Measurements from ENCODE around the gene ST7.
"Not testable (repeated sequence)": the region's sequence is repeated elsewhere in the genome, so short reads cannot be mapped to it uniquely, and the experiment has no call there.

The ST7 gene

GRCh38 chr7:117229350-117229749 lies 276.0 kb downstream of the ST7 start:
- DNase-seq (ENCODE audit: low spot score) = peak; percentile 22

- peak; percentile 56 for DNase-seq (ENCODE audit: low spot score)
Measured at GRCh38 chr7:117230276-117231046, 277.2 kb downstream of the ST7 start.

DNA sequence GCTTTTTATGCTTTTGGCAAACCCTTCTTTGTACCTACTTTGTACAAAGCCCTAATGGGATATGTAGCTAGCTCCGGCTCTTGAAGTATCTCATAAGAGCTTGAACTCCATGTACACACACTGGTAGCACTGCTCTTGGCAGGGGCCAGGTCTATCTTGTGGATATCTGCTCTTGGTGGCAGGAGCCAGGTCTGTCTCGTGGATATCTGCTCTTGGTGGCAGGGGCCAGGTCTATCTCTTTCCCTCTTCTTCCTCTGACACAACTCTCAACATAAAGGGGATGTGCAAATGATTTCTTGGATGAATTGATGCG lies 277.7 kb downstream of the ST7 start:
- DNase-seq (ENCODE audit: low spot score) = no peak

- DNase-seq (ENCODE audit: low spot score) = no peak
Measured at GRCh38 chr7:117237646-117238045, 284.3 kb downstream of the ST7 start.

GRCh38 chr7:117238472-117238871 lies 285.2 kb downstream of the ST7 start:
- no peak for DNase-seq (ENCODE audit: low spot score)

GRCh38 chr7:117238937-117239336 lies 285.6 kb downstream of the ST7 start:
- no peak for DNase-seq (ENCODE audit: low spot score)

- no peak for DNase-seq (ENCODE audit: low spot score)
Measured at GRCh38 chr7:117241088-117241487, 287.8 kb downstream of the ST7 start.

GRCh38 chr7:117243390-117243789 lies 290.1 kb downstream of the ST7 start:
- DNase-seq (ENCODE audit: low spot score) = no peak

GRCh38 chr7:117245703-117246102 lies 292.4 kb downstream of the ST7 start:
- not testable (repeated sequence) for DNase-seq (ENCODE audit: low spot score)

DNA sequence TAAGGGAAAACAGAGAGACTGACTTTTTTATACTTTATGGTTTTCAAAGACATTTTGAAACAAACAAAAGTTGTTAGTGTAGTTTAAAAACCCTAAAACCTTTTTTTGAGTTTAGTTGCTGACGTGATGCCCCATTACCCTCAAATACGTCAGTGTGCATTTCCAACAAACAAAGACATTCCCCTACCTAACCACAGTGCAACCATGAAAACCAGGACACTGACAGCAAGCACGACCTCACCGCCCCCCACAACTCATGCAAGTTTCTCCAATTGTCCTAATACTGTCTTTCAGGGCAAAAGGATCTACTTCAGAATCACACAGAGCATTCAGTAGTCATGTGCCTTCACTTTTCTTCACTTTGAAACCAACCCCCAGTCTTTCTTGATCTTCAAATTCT lies 294.5 kb downstream of the ST7 start:
- peak; percentile 17 for DNase-seq (ENCODE audit: low spot score)

DNA sequence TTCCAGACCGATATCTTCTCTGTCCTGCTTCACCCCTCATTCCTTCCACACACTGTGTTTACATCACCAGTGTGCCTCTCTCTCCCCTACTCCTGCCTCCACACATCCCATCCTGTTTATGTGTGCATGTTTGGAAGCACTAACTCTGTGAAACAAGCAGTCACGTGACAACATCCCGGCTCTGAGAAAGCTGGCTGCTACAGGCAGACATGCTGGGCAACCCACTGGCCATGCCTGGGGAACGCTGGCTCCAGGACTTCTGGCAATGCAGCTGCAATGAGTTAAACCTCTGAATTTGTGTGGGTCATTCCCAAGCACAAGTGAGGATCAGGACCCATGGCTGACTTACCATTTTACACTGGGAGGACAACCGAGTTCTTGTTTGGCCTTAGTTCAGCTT lies 295.5 kb downstream of the ST7 start:
- DNase-seq (ENCODE audit: low spot score) = peak; percentile 42

DNA sequence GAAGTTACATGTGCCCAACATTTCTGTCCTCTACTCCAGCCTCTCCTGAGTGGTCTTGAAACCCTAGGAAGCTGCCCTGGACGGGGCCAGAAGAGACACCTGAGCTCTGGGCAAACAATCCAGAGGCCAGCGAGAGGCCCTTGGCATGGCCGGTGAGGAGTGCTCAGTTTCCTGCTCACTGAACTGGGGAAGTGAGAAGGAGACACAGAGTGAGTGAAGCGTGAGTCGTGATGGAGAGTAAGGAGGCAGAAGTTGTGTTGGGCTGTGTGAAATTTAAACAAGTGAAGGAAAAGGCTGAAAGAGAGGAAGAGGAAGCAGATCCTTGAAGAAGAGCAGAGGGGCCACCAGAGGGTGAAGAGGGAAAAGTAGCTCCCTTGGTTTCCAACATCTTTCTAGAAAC lies 296.4 kb downstream of the ST7 start:
- DNase-seq (ENCODE audit: low spot score) = no peak

DNA sequence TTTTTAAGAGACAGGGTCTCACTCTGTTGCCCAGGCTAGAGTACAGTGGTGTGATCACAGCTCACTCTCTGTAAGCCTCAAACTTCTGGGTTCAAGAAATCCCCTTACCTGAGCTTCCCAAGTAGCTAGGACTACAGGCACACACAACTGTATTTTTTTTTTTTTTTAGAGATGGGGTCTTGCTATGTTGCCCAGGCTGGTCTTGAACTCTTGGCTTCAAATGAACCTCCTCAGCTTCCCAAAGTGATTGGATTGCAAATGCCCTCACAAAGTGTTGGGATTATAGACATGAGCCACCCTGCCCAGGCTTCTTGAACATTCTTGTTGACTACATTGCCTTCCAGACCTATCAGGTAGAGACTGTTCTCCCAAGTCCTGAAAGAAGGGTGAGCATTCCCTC lies 296.9 kb downstream of the ST7 start:
- no peak for DNase-seq (ENCODE audit: low spot score)

GRCh38 chr7:117250801-117251200 lies 297.5 kb downstream of the ST7 start:
- DNase-seq (ENCODE audit: low spot score) = peak; percentile 6

DNA sequence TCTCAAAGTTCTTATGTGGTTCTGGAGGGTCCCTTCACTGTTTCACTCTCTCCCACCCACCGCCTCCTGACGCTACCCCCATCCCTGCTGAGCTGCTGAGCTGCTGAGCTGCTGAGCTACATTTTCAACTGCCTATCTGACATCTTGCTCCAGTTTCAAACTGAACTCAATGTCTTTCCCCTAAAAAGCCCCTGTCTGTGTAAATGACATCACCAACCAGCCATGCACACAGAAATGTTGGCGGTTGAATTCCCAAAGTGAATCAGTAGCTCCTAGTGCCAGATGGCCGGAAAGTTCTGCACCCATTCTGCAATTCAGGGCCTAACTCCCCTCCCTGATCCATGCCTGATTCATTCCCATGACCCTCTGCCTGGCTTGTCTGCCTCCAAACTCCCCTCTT lies 298.4 kb downstream of the ST7 start:
- peak; percentile 35 for DNase-seq (ENCODE audit: low spot score)

DNA sequence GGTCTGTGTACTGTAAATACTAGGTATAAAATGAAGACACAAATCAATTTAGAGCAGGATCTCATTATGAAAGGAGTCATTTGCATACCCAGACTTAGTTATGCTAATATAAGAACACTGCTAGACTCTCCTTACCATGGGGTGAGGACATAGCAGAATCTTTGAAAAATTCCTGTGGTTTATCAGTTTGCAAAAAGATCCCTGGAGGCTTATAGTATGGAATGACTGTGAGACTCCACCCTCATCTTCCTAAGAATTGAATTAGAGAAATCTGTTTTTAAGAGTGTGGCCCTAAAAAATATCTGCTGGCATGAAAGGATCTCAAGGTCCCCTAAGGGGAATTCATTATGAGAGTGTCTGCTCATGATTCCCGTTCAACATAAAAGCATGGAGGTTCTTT lies 306.3 kb downstream of the ST7 start:
- DNase-seq (ENCODE audit: low spot score) = no peak

DNA sequence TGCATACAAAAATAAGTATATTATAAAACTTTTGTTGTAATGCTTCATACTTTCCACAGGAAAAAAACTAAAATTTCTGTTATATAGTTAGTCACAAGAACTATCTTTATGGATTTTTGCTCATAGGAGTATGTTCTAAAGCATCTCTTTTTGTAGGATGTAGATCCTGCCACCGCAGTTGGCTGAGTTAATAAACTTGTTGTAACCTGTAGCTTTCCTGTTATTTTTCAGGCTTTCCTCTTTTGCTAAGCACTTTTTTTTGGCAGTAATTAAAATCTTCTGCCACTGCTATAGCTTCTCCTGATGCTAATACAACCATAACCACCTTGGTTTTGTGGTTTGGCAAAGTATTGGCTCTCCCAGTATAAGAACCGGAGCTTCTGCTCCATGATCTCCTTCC lies 309.2 kb downstream of the ST7 start:
- DNase-seq (ENCODE audit: low spot score) = no peak

- DNase-seq (ENCODE audit: low spot score) = no peak
Measured at GRCh38 chr7:117264716-117265115, 311.4 kb downstream of the ST7 start.

DNA sequence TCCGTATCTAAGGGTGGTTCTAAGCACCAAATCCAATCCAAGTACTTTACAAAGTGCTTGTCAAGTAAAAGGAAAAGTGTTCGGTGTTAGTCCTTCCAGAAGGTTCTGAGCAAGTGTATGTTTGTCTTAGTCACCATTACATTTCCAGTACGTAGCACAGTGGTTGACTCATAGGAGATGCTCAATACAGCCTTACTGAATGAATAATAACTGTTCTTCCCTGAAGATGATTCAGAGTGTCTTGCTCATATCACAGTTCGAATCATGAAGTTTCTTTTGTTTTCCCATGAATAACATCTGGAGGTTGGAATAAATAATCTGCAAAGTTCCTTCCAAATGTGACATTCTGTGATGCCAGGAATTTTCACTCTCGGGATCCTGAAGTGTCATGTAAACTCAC lies 316.1 kb downstream of the ST7 start:
- peak; percentile 67 for DNase-seq (ENCODE audit: low spot score)

DNA sequence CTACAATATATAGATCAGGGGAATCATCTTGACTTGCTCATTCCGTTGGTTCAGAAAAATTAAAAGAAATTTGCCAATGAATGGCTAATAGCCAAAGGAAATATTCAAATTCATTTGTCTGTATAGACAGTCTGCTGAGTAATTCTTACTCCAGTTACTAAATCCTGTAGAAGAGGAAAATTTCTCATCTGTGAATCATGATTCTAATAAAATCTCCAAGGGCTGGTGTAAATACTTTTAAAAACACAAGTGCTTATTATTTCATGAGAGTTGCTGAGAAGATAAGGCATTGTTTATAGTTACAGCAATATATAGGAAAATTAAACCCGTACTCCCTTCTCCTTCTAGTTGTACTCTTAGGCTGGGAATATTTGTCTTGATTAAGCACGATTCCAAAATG lies 316.6 kb downstream of the ST7 start:
- peak; percentile 21 for DNase-seq (ENCODE audit: low spot score)

GRCh38 chr7:117270371-117270770 lies 317.1 kb downstream of the ST7 start:
- DNase-seq (ENCODE audit: low spot score) = no peak

GRCh38 chr7:117271566-117271965 lies 318.3 kb downstream of the ST7 start:
- no peak for DNase-seq (ENCODE audit: low spot score)

DNA sequence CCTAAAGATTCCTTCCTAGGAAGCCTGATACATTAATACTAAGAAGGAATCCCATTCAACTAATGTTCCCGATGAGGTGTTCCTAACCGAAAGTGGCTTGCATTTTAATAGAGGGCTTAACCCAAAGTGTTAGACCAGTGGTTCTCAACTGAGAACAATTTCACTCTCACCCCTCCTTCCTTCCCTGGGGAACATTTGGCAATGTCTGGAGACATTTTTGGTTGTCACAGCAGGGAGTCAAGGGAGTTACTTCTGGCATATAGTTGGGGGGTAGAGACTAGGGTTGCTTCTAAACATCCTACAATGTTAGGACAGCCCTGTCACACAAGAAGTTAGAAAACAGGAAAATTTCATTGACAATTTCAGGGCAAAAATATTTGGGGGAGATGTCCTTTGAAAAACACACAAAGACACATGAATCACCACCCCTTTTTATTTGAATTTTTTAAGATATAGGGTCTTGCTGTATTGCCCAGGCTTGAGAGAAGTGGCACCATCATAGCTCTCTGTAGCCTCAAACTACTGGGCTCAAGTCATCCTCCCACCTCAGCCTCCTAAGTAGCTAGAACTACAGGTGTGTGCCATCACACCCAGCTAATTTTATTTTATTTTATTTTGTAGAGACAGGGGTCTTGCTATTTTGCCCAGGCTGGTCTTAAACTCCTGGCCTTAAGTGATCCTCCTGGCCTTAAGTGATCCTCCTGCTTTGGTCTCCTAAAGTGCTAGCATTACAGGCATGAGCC lies 318.9 kb downstream of the ST7 start:
- no peak for DNase-seq (ENCODE audit: low spot score)

DNA sequence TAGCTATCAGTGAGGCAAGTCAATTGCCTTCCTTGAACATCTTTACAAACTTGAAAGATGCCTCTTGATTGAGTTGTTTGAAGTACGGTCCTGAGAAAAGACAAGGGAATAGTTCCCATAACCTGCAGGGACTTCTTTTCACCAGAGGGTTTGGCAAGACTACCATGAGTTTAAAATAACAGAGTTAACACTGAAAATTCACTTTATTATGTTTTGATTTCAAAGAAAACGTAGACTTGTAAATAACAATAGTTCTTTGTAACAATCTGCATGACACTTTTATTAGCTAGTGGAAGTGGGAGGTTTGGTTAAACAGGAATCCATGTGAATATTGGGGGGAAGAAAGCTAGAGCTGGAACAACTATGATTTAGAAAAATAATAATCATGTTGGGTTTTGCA lies 320.0 kb downstream of the ST7 start:
- no peak for DNase-seq (ENCODE audit: low spot score)

All from AG08396 (cell line).